LNCAP (cell line): ENCODE results near the gene PPP2R2C.

Experiments
- TF ChIP-seq, protein P1 (sequence below): fragments of 450-650 bp; IDR thresholded peaks from 2 replicates; pipeline ENCODE4 v1.5.1; 2017; ENCODE audit warnings: mild to moderate bottlenecking

PPP2R2C gene

DNA sequence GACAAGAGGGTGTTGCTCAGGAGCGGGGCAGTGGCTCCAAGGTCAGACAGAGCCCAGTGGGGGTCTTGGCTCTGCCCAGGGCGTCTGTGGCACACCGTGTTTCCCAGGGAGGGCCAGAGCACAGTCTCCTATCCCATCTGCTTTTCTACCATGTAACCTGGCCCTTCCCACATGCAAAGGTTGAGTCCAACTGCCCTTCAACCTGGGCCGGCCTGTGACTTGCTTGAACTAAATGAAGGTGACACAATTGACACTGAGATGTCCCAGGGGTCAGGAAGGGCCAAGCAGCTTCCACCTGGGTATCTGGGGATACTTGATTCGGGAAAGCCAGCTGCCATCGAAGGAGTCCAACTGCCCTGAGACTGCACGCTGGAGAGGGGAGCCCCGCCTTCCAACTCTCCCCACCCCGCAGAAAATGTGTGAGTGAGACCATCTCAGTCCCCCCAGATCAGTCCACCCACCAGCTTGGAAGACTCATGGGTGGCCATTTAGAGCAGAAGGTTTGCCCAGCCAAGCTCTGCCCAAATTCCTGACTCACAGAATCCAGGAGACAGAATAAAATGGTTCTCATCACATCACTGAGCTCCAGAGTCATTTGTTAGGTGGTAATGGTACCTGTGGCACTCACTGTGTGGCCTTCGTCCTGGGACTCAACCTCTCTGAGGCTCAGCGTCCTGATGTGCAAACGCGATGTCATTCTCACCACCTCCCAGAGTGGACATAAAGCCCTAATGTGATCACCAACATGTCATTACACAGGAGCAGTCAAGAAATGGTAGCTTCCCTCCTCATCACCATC is 18.1 kb downstream of the PPP2R2C start:
- TF ChIP-seq, protein P1, sequence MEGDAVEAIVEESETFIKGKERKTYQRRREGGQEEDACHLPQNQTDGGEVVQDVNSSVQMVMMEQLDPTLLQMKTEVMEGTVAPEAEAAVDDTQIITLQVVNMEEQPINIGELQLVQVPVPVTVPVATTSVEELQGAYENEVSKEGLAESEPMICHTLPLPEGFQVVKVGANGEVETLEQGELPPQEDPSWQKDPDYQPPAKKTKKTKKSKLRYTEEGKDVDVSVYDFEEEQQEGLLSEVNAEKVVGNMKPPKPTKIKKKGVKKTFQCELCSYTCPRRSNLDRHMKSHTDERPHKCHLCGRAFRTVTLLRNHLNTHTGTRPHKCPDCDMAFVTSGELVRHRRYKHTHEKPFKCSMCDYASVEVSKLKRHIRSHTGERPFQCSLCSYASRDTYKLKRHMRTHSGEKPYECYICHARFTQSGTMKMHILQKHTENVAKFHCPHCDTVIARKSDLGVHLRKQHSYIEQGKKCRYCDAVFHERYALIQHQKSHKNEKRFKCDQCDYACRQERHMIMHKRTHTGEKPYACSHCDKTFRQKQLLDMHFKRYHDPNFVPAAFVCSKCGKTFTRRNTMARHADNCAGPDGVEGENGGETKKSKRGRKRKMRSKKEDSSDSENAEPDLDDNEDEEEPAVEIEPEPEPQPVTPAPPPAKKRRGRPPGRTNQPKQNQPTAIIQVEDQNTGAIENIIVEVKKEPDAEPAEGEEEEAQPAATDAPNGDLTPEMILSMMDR = no peak

DNA sequence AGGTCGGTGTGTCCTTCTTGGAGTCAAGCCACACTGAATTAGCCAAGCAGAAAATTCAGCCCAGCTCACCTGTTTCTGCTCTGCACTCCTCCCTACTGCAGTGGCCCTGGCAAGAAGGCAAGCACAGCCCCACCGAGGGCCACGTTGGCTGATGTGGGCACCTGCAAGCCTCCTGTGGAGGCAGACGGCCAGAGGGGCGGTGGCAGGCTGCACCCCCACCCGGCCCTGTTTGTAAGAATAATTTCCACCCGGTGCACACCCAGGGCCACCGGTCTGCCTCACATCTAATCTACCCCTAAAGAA is 18.8 kb downstream of the PPP2R2C start:
- TF ChIP-seq, protein P1 = no peak

DNA sequence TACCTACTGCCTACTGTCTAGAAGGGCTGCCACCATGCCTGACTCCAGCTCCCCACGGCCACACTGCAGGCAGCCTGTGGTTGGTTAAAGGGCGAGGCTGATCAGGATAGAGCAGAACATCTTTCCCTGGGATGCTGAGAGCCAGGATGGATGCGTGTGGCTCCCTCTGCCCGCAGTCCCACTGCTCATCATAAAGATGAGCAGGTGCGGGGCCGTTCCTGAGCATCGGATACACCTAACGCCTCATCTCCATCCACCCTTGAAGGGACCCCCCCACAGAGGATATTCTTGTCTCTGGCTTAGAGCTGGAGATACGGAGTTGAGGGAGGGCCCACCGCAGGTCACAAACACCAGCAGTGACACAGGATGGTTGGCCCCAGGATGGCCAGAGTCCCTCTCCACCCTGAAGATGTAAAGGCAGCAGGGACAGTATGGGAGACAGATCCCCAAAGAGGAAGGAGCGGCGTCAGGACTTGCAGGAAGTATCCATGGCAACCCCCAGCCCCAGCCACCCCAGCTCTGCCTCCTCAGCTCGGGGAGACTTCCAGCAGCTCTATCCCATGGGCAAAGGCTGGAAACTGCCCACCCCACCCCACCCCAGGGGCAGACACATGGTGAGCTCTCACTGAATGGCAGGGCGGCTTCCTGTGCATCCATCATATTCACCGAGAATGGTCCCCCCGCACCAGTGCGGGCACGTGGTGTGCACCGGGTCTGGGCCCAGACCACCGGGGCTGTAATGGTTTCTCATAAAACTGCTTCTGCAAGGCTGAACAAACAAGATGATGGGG is 19.3 kb downstream of the PPP2R2C start:
- TF ChIP-seq, protein P1 = no peak

DNA sequence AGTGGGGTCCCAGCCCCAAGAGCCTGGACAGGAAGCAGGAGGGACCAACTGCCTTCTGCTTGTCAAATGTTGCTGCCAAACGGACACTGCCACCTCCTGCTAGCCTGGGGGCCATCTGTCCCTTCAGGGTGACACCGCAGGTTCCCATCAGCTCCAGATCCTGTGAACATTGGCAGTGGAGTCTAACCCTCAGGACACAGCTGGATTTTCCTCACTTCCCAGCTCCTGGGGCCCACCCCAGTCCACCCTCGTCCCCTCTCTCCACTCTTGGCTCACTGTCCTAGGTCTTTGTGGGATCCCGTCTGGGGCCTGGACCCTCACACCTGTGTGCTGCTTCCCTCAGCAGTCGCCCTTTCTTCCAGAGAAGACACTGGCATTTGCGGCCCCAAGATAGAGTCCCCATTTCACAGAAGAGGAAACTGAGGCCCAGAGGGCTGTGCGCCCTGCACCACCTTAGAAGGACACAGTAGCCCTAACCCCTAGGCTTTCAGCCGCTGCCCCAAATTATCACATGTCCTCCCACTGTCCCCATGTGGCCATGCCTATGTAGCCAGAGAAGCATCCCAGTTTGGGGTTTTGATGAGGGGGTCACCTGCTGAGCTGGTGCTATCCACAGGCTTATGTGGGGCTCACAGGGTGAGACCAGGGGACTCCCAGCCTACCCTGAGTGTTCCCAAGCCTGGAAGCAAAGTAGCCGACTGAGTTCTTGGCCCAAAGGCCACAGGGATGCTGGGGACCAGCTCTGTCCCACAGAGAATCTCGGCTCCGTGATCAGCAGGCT is 20.1 kb downstream of the PPP2R2C start:
- TF ChIP-seq, protein P1 = no peak

DNA sequence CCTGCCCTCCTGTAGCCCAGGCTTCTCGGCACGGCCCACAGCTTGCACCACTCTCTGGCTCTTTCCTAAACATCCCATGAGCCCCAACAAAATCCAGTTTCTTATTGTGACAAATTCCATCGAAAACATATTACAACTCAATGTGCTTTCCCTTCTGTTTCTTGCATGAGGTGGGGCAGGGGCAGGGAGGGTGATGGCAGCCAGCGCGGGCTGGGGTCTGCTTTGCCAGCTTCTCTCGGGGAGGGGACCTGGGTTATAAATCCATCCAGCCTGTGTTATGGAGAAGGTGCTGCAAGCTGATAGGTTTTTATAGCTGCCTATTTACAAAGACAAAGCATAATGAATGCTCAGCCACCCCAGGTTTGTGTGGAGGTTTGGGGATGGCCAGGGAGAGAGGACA is 21.1 kb downstream of the PPP2R2C start:
- TF ChIP-seq, protein P1 = no peak

DNA sequence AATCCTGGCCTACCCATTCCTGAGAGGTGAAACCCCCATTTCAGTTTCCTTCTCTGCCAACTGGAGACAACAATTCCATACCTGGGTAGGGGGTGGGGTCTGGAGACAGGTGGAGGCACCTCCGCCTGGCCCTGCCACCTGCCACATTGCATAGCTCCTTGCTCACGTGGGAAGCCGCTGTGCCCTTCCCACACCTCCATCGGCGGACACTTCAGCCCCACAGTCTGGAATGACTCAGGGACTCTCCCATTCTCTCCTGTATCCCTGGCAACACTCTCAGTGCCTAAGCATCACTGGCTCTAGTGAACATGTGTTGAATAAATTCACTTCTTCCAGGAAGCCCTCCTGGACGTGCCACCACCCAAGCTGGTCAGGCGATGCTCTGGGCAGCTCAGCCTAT is 21.7 kb downstream of the PPP2R2C start:
- TF ChIP-seq, protein P1 = no peak

DNA sequence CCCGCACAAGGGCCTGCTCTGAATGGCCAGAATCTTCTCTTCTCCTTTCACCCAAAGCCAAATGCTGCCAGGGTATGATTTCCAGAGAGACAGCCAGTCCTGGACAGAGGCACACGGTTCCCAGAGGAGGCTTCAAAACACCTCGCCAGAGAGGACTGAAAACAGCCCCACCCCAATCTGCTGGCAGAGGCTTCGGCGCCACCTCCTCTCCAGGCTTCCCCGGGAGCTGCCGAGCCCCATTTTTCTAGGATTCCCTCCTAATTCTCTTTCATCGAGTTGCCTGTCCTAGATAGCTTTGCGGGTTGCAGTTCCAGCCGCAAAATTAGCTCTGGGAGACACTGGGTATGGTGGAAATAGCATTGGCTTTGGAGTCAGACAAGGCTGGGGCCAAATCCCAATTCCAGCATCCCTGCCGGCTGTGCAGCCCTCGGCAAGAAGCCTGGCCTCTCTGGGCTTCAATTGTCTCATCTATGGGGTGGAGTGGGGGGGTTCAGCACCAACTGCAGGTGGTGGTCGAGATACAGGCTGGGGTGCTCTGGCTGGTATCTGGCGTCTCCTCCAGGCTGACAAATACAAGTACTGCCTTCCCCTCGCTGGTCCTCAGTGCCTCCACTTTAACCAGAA is 22.6 kb downstream of the PPP2R2C start:
- TF ChIP-seq, protein P1 = no peak
